Measurements from ENCODE around the gene MLXIP. TPM values are rescaled to one million over a fixed set of nuclear protein-coding genes. Genes with fewer than 3 reads are reported as not detected.

The MLXIP gene
- total and polyA plus RNA-seq, 2 donors (not counting 3 experiments of a cell fraction or from before 2014, with no cell fraction given), result 22.0 to 72.5 TPM

- H3K4me3 ChIP-seq (replicated peaks in 1 of 3; ENCODE audit: insufficient read depth in 1 of 3, low read depth in 1 of 3, low read length in 3 of 3), result no peak overlapping the region
- no peaks in the 10 kb centered on the region for H3K9me1 ChIP-seq (replicated peaks; ENCODE audit: control insufficient read depth, extremely low read depth, insufficient read depth, low read length)
- H3K27me3 ChIP-seq (ENCODE audit: control insufficient read depth in 2 of 2, insufficient read depth in 2 of 2, low read length in 2 of 2), result no peaks in the 10 kb centered on the region
- no peaks in the 10 kb centered on the region for H3K79me2 ChIP-seq (ENCODE audit: control insufficient read depth, insufficient read depth, low read length)
- TF ChIP-seq, protein P1, sequence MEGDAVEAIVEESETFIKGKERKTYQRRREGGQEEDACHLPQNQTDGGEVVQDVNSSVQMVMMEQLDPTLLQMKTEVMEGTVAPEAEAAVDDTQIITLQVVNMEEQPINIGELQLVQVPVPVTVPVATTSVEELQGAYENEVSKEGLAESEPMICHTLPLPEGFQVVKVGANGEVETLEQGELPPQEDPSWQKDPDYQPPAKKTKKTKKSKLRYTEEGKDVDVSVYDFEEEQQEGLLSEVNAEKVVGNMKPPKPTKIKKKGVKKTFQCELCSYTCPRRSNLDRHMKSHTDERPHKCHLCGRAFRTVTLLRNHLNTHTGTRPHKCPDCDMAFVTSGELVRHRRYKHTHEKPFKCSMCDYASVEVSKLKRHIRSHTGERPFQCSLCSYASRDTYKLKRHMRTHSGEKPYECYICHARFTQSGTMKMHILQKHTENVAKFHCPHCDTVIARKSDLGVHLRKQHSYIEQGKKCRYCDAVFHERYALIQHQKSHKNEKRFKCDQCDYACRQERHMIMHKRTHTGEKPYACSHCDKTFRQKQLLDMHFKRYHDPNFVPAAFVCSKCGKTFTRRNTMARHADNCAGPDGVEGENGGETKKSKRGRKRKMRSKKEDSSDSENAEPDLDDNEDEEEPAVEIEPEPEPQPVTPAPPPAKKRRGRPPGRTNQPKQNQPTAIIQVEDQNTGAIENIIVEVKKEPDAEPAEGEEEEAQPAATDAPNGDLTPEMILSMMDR (IDR thresholded peaks at IDR 0.05; ENCODE audit: extremely low read depth in 1 of 2, insufficient read depth in 1 of 2, low read depth in 1 of 2, low read length in 2 of 2), result no peak
- TF ChIP-seq POLR2A (IDR thresholded peaks at IDR 0.05; ENCODE audit: low read depth, low read length) (no peak), FOS (IDR thresholded peaks at IDR 0.05; ENCODE audit: borderline replicate concordance, insufficient read depth, low read length) (no peak), GATA2 (IDR thresholded peaks at IDR 0.05; ENCODE audit: insufficient read depth, insufficient read length, low read depth, low read length) (no peak), POLR2AphosphoS5 (IDR thresholded peaks at IDR 0.05; ENCODE audit: insufficient read depth, low read depth, low read length) (no peak), MAX (IDR thresholded peaks at IDR 0.05; ENCODE audit: insufficient read depth, insufficient read length) (no peak), JUN (IDR thresholded peaks at IDR 0.05; ENCODE audit: borderline replicate concordance, insufficient read depth, insufficient read length, low read depth) (no peak), EZH2 (IDR thresholded peaks at IDR 0.05; ENCODE audit: borderline replicate concordance, low read depth, low read length, severe bottlenecking) (no peak), MYC (IDR thresholded peaks at IDR 0.05; ENCODE audit: low read depth, low read length) (no peak)
- dilution Hi-C loops (cut with MboI; ENCODE audit: extremely low pct_ligation_motif_present, low sequenced_read_pairs), result no loop called here
- CTCF ChIA-PET, result interaction anchor here (0.7 to 2.6 kb wide), 8 partner anchors 11 to 139 kb away, joined by 3 to 11 read pairs (median 6); partner anchors contain the start of gene CFAP251
- no peak overlapping the region for H3K9ac ChIP-seq (replicated peaks; ENCODE audit: extremely low read depth, insufficient read depth, low read length)
- no peaks in the 10 kb centered on the region for H3K9me3 ChIP-seq (replicated peaks; ENCODE audit: control insufficient read depth, insufficient read depth, low read length)
- no peak overlapping the region for H3K27ac ChIP-seq (ENCODE audit: insufficient read depth, low read depth, low read length)
- no TSS peak for BruUV-seq (replicated peaks)
- H3K36me3 ChIP-seq (ENCODE audit: control insufficient read depth in 2 of 2, extremely low read depth in 1 of 2, insufficient read depth in 2 of 2, low read length in 2 of 2), result peaks cover 0 to 2% of the 10 kb centered on the region in 2 experiments
- no peak overlapping the region for H2AFZ ChIP-seq (ENCODE audit: low read depth, low read length)
- intact Hi-C loops (cut with micrococcal nuclease), result no loop called here
- POLR2A ChIA-PET, result no interaction called here
- FAIRE-seq, result no peak
- peak; percentile 39 for DNase-seq (ENCODE audit: low read depth, low spot score)
- H3K4me1 ChIP-seq (ENCODE audit: control insufficient read depth, extremely low read depth, insufficient read depth, low read length), result no peaks in the 10 kb centered on the region
- no peak overlapping the region for H3K4me2 ChIP-seq (ENCODE audit: insufficient read depth, low read length)
- H4K20me1 ChIP-seq (replicated peaks; ENCODE audit: control insufficient read depth, extremely low read depth, insufficient read depth, low read length), result no peaks in the 10 kb centered on the region
These were observed 27.2 kb upstream of the MLXIP start for GRCh38 chr12:122051231-122051876.

All from endothelial cell of umbilical vein (primary cell).